CD4-positive, alpha-beta T cell treated with Interferon gamma for 1 hour (primary cell): ENCODE data around the gene GAGE12D.
"Not testable (repeated sequence)": the region's sequence is repeated elsewhere in the genome, so short reads cannot be mapped to it uniquely, and the experiment has no call there.

Source experiments
- DNase-seq: peaks from one replicate; pipeline ENCODE4 v3.0.0-alpha.2; 2020

GAGE12D gene

GRCh38 chrX:49541433-49541832 lies at the start of gene GAGE12D:
TSS of gene GAGE12D (plus strand) at chrX:49541733. CDS start at chrX:49542888, 1,155 bp downstream.
- DNase-seq: not testable (repeated sequence)

- not testable (repeated sequence) for DNase-seq
Measured at GRCh38 chrX:49531877-49532276, 9.7 kb upstream of the GAGE12D start, which contains the start of gene GAGE12C. TSS of gene GAGE12C (plus strand) at chrX:49532177. CDS start at chrX:49533332, 1,155 bp downstream.

GRCh38 chrX:49550989-49551388 lies 9.5 kb downstream of the GAGE12D start, which contains the start of gene GAGE12E:
TSS of gene GAGE12E (plus strand) at chrX:49551289. CDS start at chrX:49552444, 1,155 bp downstream.
- not testable (repeated sequence) for DNase-seq

GRCh38 chrX:49560542-49560941 lies 19.0 kb downstream of the GAGE12D start, which contains the start of gene GAGE12F:
TSS of gene GAGE12F (plus strand) at chrX:49560842. CDS start at chrX:49561997, 1,155 bp downstream.
- not testable (repeated sequence) for DNase-seq

GRCh38 chrX:49568728-49569127 lies 27.2 kb downstream of the GAGE12D start:
- DNase-seq: not testable (repeated sequence)

- DNase-seq: not testable (repeated sequence)
Measured at GRCh38 chrX:49569152-49569551, 27.6 kb downstream of the GAGE12D start.

- not testable (repeated sequence) for DNase-seq
Measured at GRCh38 chrX:49570100-49570499, 28.6 kb downstream of the GAGE12D start, which contains the start of gene GAGE12G. TSS of gene GAGE12G (plus strand) at chrX:49570400. CDS start at chrX:49571555, 1,155 bp downstream.

GRCh38 chrX:49579649-49580048 lies 38.1 kb downstream of the GAGE12D start, which contains the start of gene GAGE12H:
TSS of gene GAGE12H (plus strand) at chrX:49579949. CDS start at chrX:49581104, 1,155 bp downstream.
- not testable (repeated sequence) for DNase-seq

- DNase-seq: not testable (repeated sequence)
Measured at GRCh38 chrX:49589196-49589595, 47.7 kb downstream of the GAGE12D start, which contains the start of gene GAGE2A. TSS of gene GAGE2A (plus strand) at chrX:49589496. CDS start at chrX:49590651, 1,155 bp downstream.

- peak; percentile 1 for DNase-seq
Measured at GRCh38 chrX:49589769-49590478, 48.4 kb downstream of the GAGE12D start.

GRCh38 chrX:49590488-49590887 lies 49.0 kb downstream of the GAGE12D start:
- DNase-seq: not testable (repeated sequence)
